ENCODE measurements around the gene HYCC2. TPM values are rescaled to one million over a fixed set of nuclear protein-coding genes. Genes with fewer than 3 reads are reported as not detected.

HYCC2 gene
- total RNA-seq, 1 donor from 2014 or later, result 14.7 TPM

DNA sequence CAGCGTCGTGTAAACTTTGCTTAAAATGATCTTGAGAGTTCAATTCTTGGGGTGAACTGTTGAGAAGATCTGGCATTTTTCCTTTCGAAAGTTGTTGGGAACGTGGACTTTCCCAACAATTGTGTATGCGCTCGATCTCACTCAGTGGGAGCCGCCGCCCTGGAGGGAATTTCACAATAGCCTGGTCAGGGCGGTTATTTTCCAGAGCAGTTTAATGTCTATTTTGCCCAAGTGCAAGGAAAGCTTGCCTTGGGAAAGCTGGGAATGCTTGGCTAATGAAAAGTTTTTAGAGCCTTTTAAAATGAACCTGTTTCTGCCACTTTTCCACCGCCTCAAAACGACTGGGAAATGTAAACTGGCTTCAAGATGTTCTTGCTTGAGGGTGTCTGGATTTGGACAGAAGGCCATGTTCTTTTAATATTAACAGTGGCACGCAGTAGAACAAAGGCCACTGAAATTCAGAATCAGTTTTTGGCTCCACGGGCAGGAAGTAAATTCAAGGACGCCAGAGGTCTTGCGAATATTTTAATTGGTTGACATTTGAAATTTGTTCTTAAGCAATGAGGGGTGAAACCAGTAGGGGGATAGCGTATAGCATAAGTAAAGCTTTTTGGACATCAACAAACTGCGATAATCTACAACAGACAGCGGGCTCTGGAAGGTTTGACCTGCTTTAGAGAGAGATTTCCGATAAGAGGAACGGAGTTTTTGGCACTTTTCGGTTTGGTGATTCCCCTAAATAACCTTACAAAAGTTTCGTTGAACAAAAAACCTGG is 45.7 kb upstream of the HYCC2 start:
- Histone ChIP-seq H3K4me1 (peaks cover 39% of the 10 kb centered on the region), H3K27me3 (no peaks in the 10 kb centered on the region), H3K27ac (peak overlapping the region; percentile 97), H3K9me3 (no peaks in the 10 kb centered on the region), H3K4me3 (peak overlapping the region; percentile 69 to 88), H3K36me3 (no peaks in the 10 kb centered on the region)
- intact Hi-C loops (cut with DNase I), result loop anchor here (5.0 kb wide), 1 partner anchor 35 kb away; no protein-coding TSS in a partner anchor
- TF ChIP-seq, protein P1, sequence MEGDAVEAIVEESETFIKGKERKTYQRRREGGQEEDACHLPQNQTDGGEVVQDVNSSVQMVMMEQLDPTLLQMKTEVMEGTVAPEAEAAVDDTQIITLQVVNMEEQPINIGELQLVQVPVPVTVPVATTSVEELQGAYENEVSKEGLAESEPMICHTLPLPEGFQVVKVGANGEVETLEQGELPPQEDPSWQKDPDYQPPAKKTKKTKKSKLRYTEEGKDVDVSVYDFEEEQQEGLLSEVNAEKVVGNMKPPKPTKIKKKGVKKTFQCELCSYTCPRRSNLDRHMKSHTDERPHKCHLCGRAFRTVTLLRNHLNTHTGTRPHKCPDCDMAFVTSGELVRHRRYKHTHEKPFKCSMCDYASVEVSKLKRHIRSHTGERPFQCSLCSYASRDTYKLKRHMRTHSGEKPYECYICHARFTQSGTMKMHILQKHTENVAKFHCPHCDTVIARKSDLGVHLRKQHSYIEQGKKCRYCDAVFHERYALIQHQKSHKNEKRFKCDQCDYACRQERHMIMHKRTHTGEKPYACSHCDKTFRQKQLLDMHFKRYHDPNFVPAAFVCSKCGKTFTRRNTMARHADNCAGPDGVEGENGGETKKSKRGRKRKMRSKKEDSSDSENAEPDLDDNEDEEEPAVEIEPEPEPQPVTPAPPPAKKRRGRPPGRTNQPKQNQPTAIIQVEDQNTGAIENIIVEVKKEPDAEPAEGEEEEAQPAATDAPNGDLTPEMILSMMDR (IDR thresholded peaks at IDR 0.05), result peak in 1 of 3 experiments; percentile 26
- TF ChIP-seq POLR2AphosphoS5 (IDR thresholded peaks at IDR 0.05; ENCODE audit: insufficient read depth in 1 of 2, low read depth in 1 of 2) (peak; percentile 54 to 66), POLR2A (IDR thresholded peaks at IDR 0.05) (no peak)
- no peak for DNase-seq (ENCODE audit: extremely low spot score in 2 of 2)

DNA sequence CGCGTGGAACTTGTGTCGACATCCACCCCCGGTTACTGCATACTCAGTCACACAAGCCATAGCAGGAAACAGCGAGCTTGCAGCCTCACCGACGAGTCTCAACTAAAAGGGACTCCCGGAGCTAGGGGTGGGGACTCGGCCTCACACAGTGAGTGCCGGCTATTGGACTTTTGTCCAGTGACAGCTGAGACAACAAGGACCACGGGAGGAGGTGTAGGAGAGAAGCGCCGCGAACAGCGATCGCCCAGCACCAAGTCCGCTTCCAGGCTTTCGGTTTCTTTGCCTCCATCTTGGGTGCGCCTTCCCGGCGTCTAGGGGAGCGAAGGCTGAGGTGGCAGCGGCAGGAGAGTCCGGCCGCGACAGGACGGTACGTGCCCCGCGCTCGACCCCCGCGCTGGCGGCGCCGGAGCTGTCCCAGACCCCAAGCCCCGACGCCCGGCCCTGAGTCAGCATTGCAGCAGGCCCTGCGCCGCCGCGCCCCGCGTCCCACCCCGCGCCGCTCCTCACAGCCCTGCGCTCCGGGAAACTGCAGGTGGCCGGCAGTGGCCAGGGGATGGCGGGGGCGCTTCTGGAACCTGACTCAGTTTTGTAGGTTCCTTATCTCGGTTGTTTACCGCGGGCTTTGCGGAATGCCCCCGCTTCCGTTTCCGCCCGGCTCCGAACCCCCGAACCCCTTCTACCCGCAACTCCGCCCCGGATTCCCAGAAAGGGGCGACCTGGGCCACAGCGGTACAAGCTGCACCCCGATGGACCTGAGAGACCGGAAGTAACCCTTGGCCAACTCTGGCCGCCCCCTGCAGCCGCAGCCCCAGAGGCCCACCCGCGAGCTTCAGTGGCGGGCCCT is 44.9 kb upstream of the HYCC2 start, which contains the start of gene CFLAR:
Gene CFLAR, plus strand, starts transcription at position 50 of the 844 bp plus-strand sequence. CDS start 13,702 bp downstream, outside the sequence.
- peak within 1 kb of the TSS; percentile 69 to 88 for H3K4me3 ChIP-seq
- H3K27ac ChIP-seq, result peak within 1 kb of the TSS; percentile 97
- H3K36me3 ChIP-seq, result no peaks in the 10 kb centered on the region
- no peaks in the 10 kb centered on the region for H3K9me3 ChIP-seq
- H3K27me3 ChIP-seq, result no peaks in the 10 kb centered on the region
- intact Hi-C loops (cut with DNase I), result loop anchor here (5.0 kb wide), 1 partner anchor 36 kb away; no protein-coding TSS in a partner anchor
- TF ChIP-seq POLR2AphosphoS5 (IDR thresholded peaks at IDR 0.05; ENCODE audit: insufficient read depth in 1 of 2, low read depth in 1 of 2) (peak in 1 of 2 donors; percentile 78), POLR2A (IDR thresholded peaks at IDR 0.05) (peak in 1 of 2 donors; percentile 68)
- TF ChIP-seq, protein P1 (IDR thresholded peaks at IDR 0.05), result peak in 1 of 3 experiments; percentile 8
- no peak for DNase-seq (ENCODE audit: extremely low spot score in 2 of 2)
- peaks cover 31% of the 10 kb centered on the region for H3K4me1 ChIP-seq

DNA sequence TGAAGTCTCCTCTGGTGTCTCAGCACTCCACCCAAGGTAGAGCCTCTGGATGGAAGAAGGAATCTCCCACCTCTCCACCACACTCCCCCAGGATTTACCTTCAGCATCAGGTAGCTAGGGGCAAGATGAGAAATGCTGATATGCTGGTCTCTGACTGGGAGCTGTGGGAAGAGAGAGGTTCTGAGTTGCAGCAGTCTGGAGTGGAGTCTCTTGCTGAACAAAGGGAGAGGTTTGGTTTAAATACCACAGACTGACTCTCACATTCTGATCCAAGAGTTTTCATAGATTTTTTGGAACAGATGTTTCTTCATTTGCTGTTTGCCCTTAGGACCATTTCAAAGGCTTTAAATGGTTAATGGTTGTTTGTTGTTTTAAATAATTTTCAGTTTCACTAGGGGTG is 43.4 kb upstream of the HYCC2 start:
- Histone ChIP-seq H3K4me3 (no peak overlapping the region), H3K36me3 (no peaks in the 10 kb centered on the region), H3K27me3 (no peaks in the 10 kb centered on the region), H3K27ac (peak overlapping the region; percentile 97), H3K4me1 (peaks cover 16% of the 10 kb centered on the region), H3K9me3 (no peaks in the 10 kb centered on the region)
- intact Hi-C loops (cut with DNase I), result loop anchor here (5.0 kb wide), 1 partner anchor 37 kb away; no protein-coding TSS in a partner anchor
- TF ChIP-seq, protein P1 (IDR thresholded peaks at IDR 0.05), result no peak
- no peak for TF ChIP-seq POLR2A (IDR thresholded peaks at IDR 0.05)
- no peak for TF ChIP-seq POLR2AphosphoS5 (IDR thresholded peaks at IDR 0.05; ENCODE audit: insufficient read depth in 1 of 2, low read depth in 1 of 2)
- DNase-seq (ENCODE audit: extremely low spot score in 2 of 2), result no peak

DNA sequence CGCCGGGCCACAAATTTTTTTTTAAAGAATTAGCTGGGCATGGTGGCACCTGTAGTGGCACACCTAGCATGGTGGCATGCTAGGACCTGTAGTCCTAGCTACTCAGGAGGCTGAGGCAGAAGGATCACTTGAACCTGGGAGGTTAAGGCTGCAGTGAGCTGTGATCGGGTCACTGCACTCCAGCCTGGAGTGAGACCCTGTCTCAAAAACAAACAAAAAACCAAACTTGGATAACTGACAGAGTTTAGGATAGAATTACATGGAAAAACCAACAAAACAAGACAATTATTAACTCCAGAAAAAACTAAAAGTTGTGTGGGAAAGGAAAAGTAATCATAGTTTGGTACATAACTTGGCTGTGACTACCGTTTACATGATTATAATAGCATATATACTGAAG is 42.9 kb upstream of the HYCC2 start:
- Histone ChIP-seq H3K27ac (no peak overlapping the region), H3K9me3 (no peaks in the 10 kb centered on the region), H3K4me1 (peaks cover 12% of the 10 kb centered on the region), H3K36me3 (no peaks in the 10 kb centered on the region), H3K27me3 (no peaks in the 10 kb centered on the region), H3K4me3 (no peak overlapping the region)
- intact Hi-C loops (cut with DNase I), result no loop called here
- no peak for DNase-seq (ENCODE audit: extremely low spot score in 2 of 2)
- TF ChIP-seq, protein P1 (IDR thresholded peaks at IDR 0.05), result no peak
- TF ChIP-seq POLR2A (IDR thresholded peaks at IDR 0.05) (no peak), POLR2AphosphoS5 (IDR thresholded peaks at IDR 0.05; ENCODE audit: insufficient read depth in 1 of 2, low read depth in 1 of 2) (no peak)

Measured in vagina (tissue), 2 donors.